Mesothelial cell of epicardium (in vitro differentiated cells): ENCODE measurements around the gene HPSE2. TPM values are rescaled to one million over a fixed set of nuclear protein-coding genes. Genes with fewer than 3 reads are reported as not detected.

ENCODE experiments used
- DNase-seq, 2 experiments: peaks; one replicate each; pipeline ENCODE4 v3.0.0; 2021; ENCODE audit warnings: low spot score in 2 of 2; ENCODE audit not compliant: unreplicated experiment in 2 of 2
- H3K27ac Mint-ChIP-seq: 2 replicates; pipeline ENCODE4 v1.8.0; 2021; ENCODE audit warnings: mixed read lengths
- H3K27me3 Mint-ChIP-seq: 2 replicates; pipeline ENCODE4 v1.8.0; 2021; ENCODE audit warnings: low read depth, mixed read lengths
- H3K36me3 Mint-ChIP-seq: 2 replicates; pipeline ENCODE4 v1.8.0; 2021; ENCODE audit warnings: mixed read lengths
- H3K4me1 Mint-ChIP-seq: 2 replicates; pipeline ENCODE4 v1.8.0; 2021; ENCODE audit warnings: mixed read lengths
- H3K4me3 Mint-ChIP-seq: 2 replicates; pipeline ENCODE4 v1.8.0; 2021; ENCODE audit warnings: mild to moderate bottlenecking, moderate library complexity, mixed read lengths
- H3K9me3 Mint-ChIP-seq: 2 replicates; pipeline ENCODE4 v1.8.0; 2021; ENCODE audit warnings: mixed read lengths
- total RNA-seq: library from RNA; stranded (reverse); gene quantifications from 3 replicates; pipeline ENCODE4 v1.2.1, GENCODE V29; 2021
- TF ChIP-seq, protein P1 (sequence below): fragments of 200-600 bp; sonication (generic); IDR thresholded peaks from one replicate; pipeline ENCODE4 v1.5.0; 2021; ENCODE audit warnings: antibody characterized with exemption; ENCODE audit not compliant: unreplicated experiment

Gene HPSE2
- total RNA-seq, 1 donor from 2014 or later, result 2.3 TPM

DNA sequence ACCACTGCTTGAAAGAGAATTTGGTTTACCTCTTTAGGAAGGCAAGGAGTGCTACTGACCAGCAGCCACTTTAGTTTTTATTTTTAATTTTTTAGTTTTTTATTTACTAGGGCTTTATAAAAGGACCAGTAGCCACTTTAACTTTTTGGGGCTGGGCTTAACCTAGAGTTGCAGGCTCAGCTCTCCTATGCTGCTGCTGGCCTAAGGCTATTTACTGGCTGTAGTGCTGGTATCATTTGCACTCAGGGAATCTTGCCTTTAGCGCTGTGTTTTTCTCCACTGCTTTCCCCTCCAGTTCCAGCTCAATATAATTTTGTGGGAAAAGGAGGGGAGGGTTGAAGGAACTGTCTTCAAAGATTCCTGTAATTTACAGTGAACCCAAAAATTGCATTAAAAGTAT lies 802.3 kb downstream of the HPSE2 start:
- TF ChIP-seq, protein P1, sequence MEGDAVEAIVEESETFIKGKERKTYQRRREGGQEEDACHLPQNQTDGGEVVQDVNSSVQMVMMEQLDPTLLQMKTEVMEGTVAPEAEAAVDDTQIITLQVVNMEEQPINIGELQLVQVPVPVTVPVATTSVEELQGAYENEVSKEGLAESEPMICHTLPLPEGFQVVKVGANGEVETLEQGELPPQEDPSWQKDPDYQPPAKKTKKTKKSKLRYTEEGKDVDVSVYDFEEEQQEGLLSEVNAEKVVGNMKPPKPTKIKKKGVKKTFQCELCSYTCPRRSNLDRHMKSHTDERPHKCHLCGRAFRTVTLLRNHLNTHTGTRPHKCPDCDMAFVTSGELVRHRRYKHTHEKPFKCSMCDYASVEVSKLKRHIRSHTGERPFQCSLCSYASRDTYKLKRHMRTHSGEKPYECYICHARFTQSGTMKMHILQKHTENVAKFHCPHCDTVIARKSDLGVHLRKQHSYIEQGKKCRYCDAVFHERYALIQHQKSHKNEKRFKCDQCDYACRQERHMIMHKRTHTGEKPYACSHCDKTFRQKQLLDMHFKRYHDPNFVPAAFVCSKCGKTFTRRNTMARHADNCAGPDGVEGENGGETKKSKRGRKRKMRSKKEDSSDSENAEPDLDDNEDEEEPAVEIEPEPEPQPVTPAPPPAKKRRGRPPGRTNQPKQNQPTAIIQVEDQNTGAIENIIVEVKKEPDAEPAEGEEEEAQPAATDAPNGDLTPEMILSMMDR, result no peak
- H3K36me3 Mint-ChIP-seq, result peaks cover 48% of the 10 kb centered on the region
- H3K9me3 Mint-ChIP-seq, result peaks cover 15% of the 10 kb centered on the region
- H3K4me1 Mint-ChIP-seq, result no peaks in the 10 kb centered on the region
- no peaks in the 10 kb centered on the region for H3K27me3 Mint-ChIP-seq
- H3K27ac Mint-ChIP-seq, result no peak overlapping the region
- H3K4me3 Mint-ChIP-seq, result no peak overlapping the region
- DNase-seq, result no peak

DNA sequence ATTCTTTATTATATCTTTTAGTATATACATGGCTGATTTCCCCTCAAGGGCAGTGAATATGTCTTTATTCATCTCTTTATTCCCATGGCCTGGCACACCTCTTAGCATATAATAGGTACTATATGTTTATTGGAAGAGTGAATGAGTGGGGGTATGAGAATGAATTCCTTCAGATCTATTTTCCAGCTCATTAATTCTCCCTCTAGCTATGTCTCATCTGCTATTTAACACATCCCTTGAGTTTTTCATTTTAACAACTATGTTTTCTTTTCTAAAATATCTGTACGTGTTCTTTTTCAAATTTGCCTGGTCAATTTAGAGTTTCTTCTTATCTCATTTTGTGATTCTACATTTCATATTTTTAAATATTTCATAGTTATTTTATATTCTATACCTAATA lies 803.3 kb downstream of the HPSE2 start:
- Mint-ChIP-seq H3K36me3 (peaks cover 40% of the 10 kb centered on the region), H3K27ac (no peak overlapping the region), H3K9me3 (peaks cover 15% of the 10 kb centered on the region), H3K4me3 (no peak overlapping the region), H3K27me3 (no peaks in the 10 kb centered on the region), H3K4me1 (no peaks in the 10 kb centered on the region)
- DNase-seq, result no peak
- TF ChIP-seq, protein P1, result no peak

- DNase-seq, result no peak
- H3K27me3 Mint-ChIP-seq, result no peaks in the 10 kb centered on the region
- no peaks in the 10 kb centered on the region for H3K4me1 Mint-ChIP-seq
Measured at GRCh38 chr10:98431016-98431415, 804.6 kb downstream of the HPSE2 start.

GRCh38 chr10:98430427-98430826 lies 805.2 kb downstream of the HPSE2 start:
- H3K4me3 Mint-ChIP-seq, result no peak overlapping the region

More at GRCh38 chr10:98431016-98431415, 804.6 kb downstream of the HPSE2 start:
- peaks cover 40% of the 10 kb centered on the region for H3K36me3 Mint-ChIP-seq
- TF ChIP-seq, protein P1, result no peak
- no peak overlapping the region for H3K27ac Mint-ChIP-seq
- no peak overlapping the region for H3K4me3 Mint-ChIP-seq
- H3K9me3 Mint-ChIP-seq, result peaks cover 15% of the 10 kb centered on the region

DNA sequence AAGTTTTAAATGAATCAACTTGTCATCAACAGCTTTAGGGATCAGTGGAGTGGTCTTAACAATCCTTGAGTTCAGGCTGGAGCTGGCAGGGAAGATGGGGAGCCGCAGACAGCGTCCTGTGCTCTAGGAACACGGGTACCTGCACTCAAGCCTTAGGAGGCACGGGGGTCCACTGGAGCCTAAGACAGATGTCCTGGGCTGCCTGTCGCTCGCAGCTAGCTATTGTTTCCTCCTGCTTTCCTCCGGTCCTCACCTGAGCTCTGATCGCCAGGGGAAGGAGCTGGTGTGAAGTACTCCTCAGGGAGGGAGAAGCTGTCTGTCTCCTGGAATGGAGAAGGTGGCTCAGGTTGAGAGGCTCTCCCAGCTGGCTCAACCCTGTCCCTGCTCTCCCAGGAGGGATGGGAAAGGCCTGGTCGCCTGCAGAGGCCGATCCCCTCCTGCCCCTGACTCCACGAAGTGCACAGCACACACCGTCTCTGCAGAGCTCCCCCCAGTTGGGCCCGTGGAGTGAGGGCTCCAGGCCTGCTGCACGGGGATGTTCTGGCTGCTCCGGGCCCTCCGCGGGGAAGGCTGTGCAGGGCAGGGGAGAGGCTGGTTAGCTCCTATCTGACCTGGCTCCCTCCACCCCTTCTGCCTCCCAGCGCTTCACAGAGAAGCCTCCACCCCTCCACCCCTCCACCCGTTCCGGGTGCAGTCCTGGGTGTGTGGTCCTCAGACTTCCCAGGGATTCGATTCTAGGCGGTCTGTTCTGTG lies 806.2 kb downstream of the HPSE2 start:
- no peak for DNase-seq
- no peak overlapping the region for H3K27ac Mint-ChIP-seq
- peaks cover 15% of the 10 kb centered on the region for H3K9me3 Mint-ChIP-seq
- TF ChIP-seq, protein P1, result no peak
- H3K4me3 Mint-ChIP-seq, result no peak overlapping the region
- H3K36me3 Mint-ChIP-seq, result peaks cover 37% of the 10 kb centered on the region
- no peaks in the 10 kb centered on the region for H3K27me3 Mint-ChIP-seq
- H3K4me1 Mint-ChIP-seq, result no peaks in the 10 kb centered on the region

More at GRCh38 chr10:98430427-98430826, 805.2 kb downstream of the HPSE2 start:
- H3K27me3 Mint-ChIP-seq, result no peaks in the 10 kb centered on the region
- H3K36me3 Mint-ChIP-seq, result peaks cover 40% of the 10 kb centered on the region
- DNase-seq, result no peak
- H3K4me1 Mint-ChIP-seq, result no peaks in the 10 kb centered on the region
- H3K27ac Mint-ChIP-seq, result no peak overlapping the region
- H3K9me3 Mint-ChIP-seq, result peaks cover 15% of the 10 kb centered on the region
- TF ChIP-seq, protein P1, result no peak
